AG20443 (cell line): Measurements from ENCODE around the gene METTL21C.

Experiments used
- DNase-seq: peaks from one replicate; pipeline ENCODE4 v3.0.0; 2012; ENCODE audit warnings: low spot score, mixed read lengths

Gene METTL21C

GRCh38 chr13:102667023-102667422, 27.8 kb downstream of the METTL21C start:
- DNase-seq: no peak

- no peak for DNase-seq
Measured at GRCh38 chr13:102659168-102659713, 35.6 kb downstream of the METTL21C start.

GRCh38 chr13:102658660-102659059, 36.2 kb downstream of the METTL21C start:
- DNase-seq: no peak

- no peak for DNase-seq
Measured at GRCh38 chr13:102657630-102658029, 37.2 kb downstream of the METTL21C start.

GRCh38 chr13:102654756-102655155, 40.1 kb downstream of the METTL21C start:
- no peak for DNase-seq

- no peak for DNase-seq
Measured at GRCh38 chr13:102651892-102652291, 43.0 kb downstream of the METTL21C start.

- no peak for DNase-seq
Measured at GRCh38 chr13:102651392-102651791, 43.5 kb downstream of the METTL21C start.

GRCh38 chr13:102650444-102650843, 44.4 kb downstream of the METTL21C start:
- no peak for DNase-seq

GRCh38 chr13:102648046-102648445, 46.8 kb downstream of the METTL21C start:
- DNase-seq: no peak

GRCh38 chr13:102645701-102646100, 49.1 kb downstream of the METTL21C start:
- no peak for DNase-seq

GRCh38 chr13:102643656-102644055, 51.2 kb downstream of the METTL21C start:
- no peak for DNase-seq

- DNase-seq: no peak
Measured at GRCh38 chr13:102642475-102642874, 52.4 kb downstream of the METTL21C start.

- DNase-seq: no peak
Measured at GRCh38 chr13:102642029-102642428, 52.8 kb downstream of the METTL21C start.

- no peak for DNase-seq
Measured at GRCh38 chr13:102638741-102639140, 56.1 kb downstream of the METTL21C start.
